K562 (cell line): ENCODE measurements around the gene MYH2.

ENCODE experiments used
- CAMTA2 ChIP-seq: fragments of 250-450 bp; sonication (Bioruptor Pico); conservative IDR thresholded peaks from 2 replicates; pipeline ENCODE4 v1.5.1; 2022
- FIP1L1 ChIP-seq: fragments of 200-400 bp; formaldehyde crosslinking; IDR thresholded peaks from 2 replicates; pipeline ENCODE4 v1.6.1; 2018; ENCODE audit warnings: mild to moderate bottlenecking, low read depth, low read length; ENCODE audit not compliant: poor library complexity, severe bottlenecking
- JUND ChIP-seq, 2 experiments: IDR thresholded peaks; 2 replicates in 1 of 2; 3 replicates in 1 of 2; pipeline ENCODE4 v1.6.1; 2011; ENCODE audit warnings: borderline replicate concordance in 2 of 2, low read depth in 2 of 2, low read length in 2 of 2, improper control_type of control experiment in 1 of 2, missing biosample characterization in 1 of 2, missing genetic modification characterization in 1 of 2, missing genetic modification reagents in 1 of 2
- NBN ChIP-seq: fragments of 450-650 bp; IDR thresholded peaks from 2 replicates; pipeline ENCODE4 v1.6.1; 2016; ENCODE audit warnings: low read depth, mild to moderate bottlenecking
- NFIX ChIP-seq: fragments of 250-450 bp; sonication (Bioruptor Pico); IDR thresholded peaks from 2 replicates; pipeline ENCODE4 v1.4.0; 2020; ENCODE audit warnings: low read depth, mild to moderate bottlenecking, moderate library complexity
- TBP ChIP-seq: optimal IDR thresholded peaks from 2 replicates; pipeline ENCODE3; 2011; ENCODE audit warnings: low read depth, low read length, improper control_type of control experiment
- ZNF76 ChIP-seq: fragments of 250-450 bp; sonication (Bioruptor Pico); IDR thresholded peaks from 2 replicates; pipeline ENCODE4 v1.4.0; 2020; ENCODE audit warnings: mild to moderate bottlenecking, moderate library complexity, borderline replicate concordance
- TF ChIP-seq, protein P1 (sequence below): sonication (generic); formaldehyde crosslinking; IDR thresholded peaks from 2 replicates; pipeline ENCODE4 v1.5.0; 2020; ENCODE audit warnings: missing genetic modification reagents
- TF ChIP-seq, protein P2 (sequence below): sonication (generic); formaldehyde crosslinking; IDR thresholded peaks from 2 replicates; pipeline ENCODE4 v1.8.1; 2023; ENCODE audit warnings: mild to moderate bottlenecking, missing genetic modification reagents
- TF ChIP-seq, protein P3 (sequence below): IDR thresholded peaks from 2 replicates; pipeline ENCODE4 v1.6.1; 2014; ENCODE audit warnings: antibody characterized with exemption
- TF ChIP-seq, protein P4 (sequence below), 3 experiments: IDR thresholded peaks in 2 of 3; conservative IDR thresholded peaks in 1 of 3; 2 replicates each; pipeline ENCODE4 v1.5.1; 2011 to 2012; ENCODE audit warnings: low read length in 3 of 3, mild to moderate bottlenecking in 3 of 3, control low read depth in 2 of 3, improper control_type of control experiment in 1 of 3, inconsistent platforms in 1 of 3, low read depth in 1 of 3, mixed read lengths in 1 of 3, moderate library complexity in 1 of 3; ENCODE audit not compliant: insufficient read depth in 2 of 3

DNA sequence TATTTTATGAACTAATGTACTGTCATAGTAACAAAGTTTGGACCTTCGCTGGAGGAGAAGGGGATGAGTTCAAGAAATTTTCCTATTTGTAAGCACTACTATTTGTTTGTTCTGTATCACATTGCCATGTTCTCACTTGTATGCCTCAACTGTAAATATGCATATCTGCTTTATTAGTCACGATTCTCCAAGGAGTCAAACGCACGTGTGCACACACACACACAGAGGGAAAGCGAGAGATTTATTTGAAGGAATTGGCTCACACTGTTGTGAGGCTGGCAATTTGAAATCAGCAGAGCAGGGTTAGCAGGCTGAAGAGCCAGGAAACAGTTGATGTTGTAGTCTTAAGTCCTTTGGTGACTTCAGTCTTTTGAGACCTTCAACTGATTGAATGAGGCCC, 24.9 kb upstream of the MYH2 start:
- no peak for TF ChIP-seq JUND (IDR thresholded peaks at IDR 0.05; ENCODE audit: borderline replicate concordance, low read depth, low read length)
- TF ChIP-seq JUND (tag; IDR thresholded peaks at IDR 0.05; ENCODE audit: borderline replicate concordance, low read depth, low read length): no peak
- TF ChIP-seq, protein P1, sequence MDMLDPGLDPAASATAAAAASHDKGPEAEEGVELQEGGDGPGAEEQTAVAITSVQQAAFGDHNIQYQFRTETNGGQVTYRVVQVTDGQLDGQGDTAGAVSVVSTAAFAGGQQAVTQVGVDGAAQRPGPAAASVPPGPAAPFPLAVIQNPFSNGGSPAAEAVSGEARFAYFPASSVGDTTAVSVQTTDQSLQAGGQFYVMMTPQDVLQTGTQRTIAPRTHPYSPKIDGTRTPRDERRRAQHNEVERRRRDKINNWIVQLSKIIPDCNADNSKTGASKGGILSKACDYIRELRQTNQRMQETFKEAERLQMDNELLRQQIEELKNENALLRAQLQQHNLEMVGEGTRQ (CRISPR knock-in tag): no peak
- TF ChIP-seq, protein P2, sequence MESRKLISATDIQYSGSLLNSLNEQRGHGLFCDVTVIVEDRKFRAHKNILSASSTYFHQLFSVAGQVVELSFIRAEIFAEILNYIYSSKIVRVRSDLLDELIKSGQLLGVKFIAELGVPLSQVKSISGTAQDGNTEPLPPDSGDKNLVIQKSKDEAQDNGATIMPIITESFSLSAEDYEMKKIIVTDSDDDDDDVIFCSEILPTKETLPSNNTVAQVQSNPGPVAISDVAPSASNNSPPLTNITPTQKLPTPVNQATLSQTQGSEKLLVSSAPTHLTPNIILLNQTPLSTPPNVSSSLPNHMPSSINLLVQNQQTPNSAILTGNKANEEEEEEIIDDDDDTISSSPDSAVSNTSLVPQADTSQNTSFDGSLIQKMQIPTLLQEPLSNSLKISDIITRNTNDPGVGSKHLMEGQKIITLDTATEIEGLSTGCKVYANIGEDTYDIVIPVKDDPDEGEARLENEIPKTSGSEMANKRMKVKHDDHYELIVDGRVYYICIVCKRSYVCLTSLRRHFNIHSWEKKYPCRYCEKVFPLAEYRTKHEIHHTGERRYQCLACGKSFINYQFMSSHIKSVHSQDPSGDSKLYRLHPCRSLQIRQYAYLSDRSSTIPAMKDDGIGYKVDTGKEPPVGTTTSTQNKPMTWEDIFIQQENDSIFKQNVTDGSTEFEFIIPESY (CRISPR knock-in tag): no peak
- no peak for TF ChIP-seq NFIX (CRISPR knock-in tag)
- TF ChIP-seq CAMTA2 (CRISPR knock-in tag): no peak
- no peak for TF ChIP-seq FIP1L1
- TF ChIP-seq ZNF76 (CRISPR knock-in tag): no peak
- TF ChIP-seq NBN: no peak
- TF ChIP-seq, protein P3, sequence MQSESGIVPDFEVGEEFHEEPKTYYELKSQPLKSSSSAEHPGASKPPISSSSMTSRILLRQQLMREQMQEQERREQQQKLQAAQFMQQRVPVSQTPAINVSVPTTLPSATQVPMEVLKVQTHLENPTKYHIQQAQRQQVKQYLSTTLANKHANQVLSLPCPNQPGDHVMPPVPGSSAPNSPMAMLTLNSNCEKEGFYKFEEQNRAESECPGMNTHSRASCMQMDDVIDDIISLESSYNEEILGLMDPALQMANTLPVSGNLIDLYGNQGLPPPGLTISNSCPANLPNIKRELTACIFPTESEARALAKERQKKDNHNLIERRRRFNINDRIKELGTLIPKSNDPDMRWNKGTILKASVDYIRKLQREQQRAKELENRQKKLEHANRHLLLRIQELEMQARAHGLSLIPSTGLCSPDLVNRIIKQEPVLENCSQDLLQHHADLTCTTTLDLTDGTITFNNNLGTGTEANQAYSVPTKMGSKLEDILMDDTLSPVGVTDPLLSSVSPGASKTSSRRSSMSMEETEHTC: no peak
- TF ChIP-seq, protein P4, sequence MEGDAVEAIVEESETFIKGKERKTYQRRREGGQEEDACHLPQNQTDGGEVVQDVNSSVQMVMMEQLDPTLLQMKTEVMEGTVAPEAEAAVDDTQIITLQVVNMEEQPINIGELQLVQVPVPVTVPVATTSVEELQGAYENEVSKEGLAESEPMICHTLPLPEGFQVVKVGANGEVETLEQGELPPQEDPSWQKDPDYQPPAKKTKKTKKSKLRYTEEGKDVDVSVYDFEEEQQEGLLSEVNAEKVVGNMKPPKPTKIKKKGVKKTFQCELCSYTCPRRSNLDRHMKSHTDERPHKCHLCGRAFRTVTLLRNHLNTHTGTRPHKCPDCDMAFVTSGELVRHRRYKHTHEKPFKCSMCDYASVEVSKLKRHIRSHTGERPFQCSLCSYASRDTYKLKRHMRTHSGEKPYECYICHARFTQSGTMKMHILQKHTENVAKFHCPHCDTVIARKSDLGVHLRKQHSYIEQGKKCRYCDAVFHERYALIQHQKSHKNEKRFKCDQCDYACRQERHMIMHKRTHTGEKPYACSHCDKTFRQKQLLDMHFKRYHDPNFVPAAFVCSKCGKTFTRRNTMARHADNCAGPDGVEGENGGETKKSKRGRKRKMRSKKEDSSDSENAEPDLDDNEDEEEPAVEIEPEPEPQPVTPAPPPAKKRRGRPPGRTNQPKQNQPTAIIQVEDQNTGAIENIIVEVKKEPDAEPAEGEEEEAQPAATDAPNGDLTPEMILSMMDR (IDR thresholded peaks at IDR 0.05 in 2 of 3, conservative IDR thresholded peaks at IDR 0.05 in 1 of 3; ENCODE audit: insufficient read depth in 2 of 3, low read depth in 1 of 3, low read length in 3 of 3): no peak
- no peak for TF ChIP-seq TBP
